Body of pancreas (tissue), 4 donors: Measurements from ENCODE around the gene SPRYD4.

Experiments used
- POLR2A ChIP-seq, 3 donors: fragments of 450-650 bp; IDR thresholded peaks; one replicate each; pipeline ENCODE4 v1.6.1; 2016; ENCODE audit warnings: antibody characterized with exemption in 3 of 3, mild to moderate bottlenecking in 2 of 3
- TF ChIP-seq, protein P1 (sequence below), 7 experiments: fragments of 450-650 bp in 4 of 7; fragments of 200-600 bp in 3 of 7; sonication (generic) in 3 of 7; IDR thresholded peaks; one replicate each; pipeline ENCODE4 v1.5.1; 2016 to 2019; ENCODE audit warnings: antibody characterized with exemption in 7 of 7

DNA sequence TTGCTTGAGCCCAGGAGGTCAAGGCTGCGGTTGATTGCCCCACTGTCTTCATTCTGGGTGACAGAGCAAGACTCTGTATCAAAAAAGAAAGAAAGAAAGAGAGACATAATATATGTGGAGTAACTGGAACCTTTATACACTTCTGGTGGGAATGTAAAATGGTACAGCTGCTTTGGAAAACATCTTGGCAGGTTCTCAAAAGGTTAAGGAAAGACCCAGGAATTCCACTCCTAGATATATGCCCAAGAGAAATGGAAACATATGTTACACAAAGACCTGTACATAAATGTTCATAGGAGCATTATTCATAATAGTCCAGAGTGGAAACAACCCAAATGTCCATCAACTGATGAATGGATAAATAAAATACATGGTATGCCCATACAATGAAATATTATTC is 60.5 kb downstream of the SPRYD4 start:
- TF ChIP-seq POLR2A (IDR thresholded peaks at IDR 0.05), result no peak
- TF ChIP-seq, protein P1, sequence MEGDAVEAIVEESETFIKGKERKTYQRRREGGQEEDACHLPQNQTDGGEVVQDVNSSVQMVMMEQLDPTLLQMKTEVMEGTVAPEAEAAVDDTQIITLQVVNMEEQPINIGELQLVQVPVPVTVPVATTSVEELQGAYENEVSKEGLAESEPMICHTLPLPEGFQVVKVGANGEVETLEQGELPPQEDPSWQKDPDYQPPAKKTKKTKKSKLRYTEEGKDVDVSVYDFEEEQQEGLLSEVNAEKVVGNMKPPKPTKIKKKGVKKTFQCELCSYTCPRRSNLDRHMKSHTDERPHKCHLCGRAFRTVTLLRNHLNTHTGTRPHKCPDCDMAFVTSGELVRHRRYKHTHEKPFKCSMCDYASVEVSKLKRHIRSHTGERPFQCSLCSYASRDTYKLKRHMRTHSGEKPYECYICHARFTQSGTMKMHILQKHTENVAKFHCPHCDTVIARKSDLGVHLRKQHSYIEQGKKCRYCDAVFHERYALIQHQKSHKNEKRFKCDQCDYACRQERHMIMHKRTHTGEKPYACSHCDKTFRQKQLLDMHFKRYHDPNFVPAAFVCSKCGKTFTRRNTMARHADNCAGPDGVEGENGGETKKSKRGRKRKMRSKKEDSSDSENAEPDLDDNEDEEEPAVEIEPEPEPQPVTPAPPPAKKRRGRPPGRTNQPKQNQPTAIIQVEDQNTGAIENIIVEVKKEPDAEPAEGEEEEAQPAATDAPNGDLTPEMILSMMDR (IDR thresholded peaks at IDR 0.05), result no peak
